Neuronal stem cell (in vitro differentiated cells): ENCODE results near the gene ASPRV1.

Source experiments
- DNase-seq: peaks from one replicate; pipeline ENCODE4 v3.0.0-alpha.2; 2013; ENCODE audit warnings: low spot score
- H2AFZ ChIP-seq: one replicate; pipeline ENCODE4 v1.6.1; 2013; ENCODE audit warnings: mild to moderate bottlenecking, low read length, inconsistent platforms
- H2AK5ac ChIP-seq: 2 replicates; pipeline ENCODE4 v1.6.1; 2013; ENCODE audit warnings: low read depth, mild to moderate bottlenecking, inconsistent platforms, low read length, moderate library complexity, mixed read lengths
- H2BK120ac ChIP-seq: 2 replicates; pipeline ENCODE4 v1.6.1; 2013; ENCODE audit warnings: low read depth, mild to moderate bottlenecking, inconsistent platforms, low read length, moderate library complexity, mixed read lengths
- H2BK12ac ChIP-seq: one replicate; pipeline ENCODE4 v1.6.1; 2013; ENCODE audit warnings: low read length, inconsistent platforms
- H2BK15ac ChIP-seq: 2 replicates; pipeline ENCODE4 v1.6.1; 2013; ENCODE audit warnings: mild to moderate bottlenecking, low read length, inconsistent platforms, mixed read lengths
- H2BK5ac ChIP-seq: one replicate; pipeline ENCODE4 v1.6.1; 2013; ENCODE audit warnings: inconsistent platforms, mild to moderate bottlenecking, low read length, moderate library complexity
- H3K14ac ChIP-seq: one replicate; pipeline ENCODE4 v1.6.1; 2013; ENCODE audit warnings: low read length, inconsistent platforms
- H3K18ac ChIP-seq: 2 replicates; pipeline ENCODE4 v1.6.1; 2013; ENCODE audit warnings: low read length, inconsistent platforms
- H3K23ac ChIP-seq: 2 replicates; pipeline ENCODE4 v1.6.1; 2013; ENCODE audit warnings: low read depth, mild to moderate bottlenecking, mixed read lengths, low read length, inconsistent platforms; ENCODE audit not compliant: poor library complexity
- H3K27ac ChIP-seq: replicated peaks from 3 replicates; pipeline ENCODE4 v1.5.1; 2013; ENCODE audit warnings: low read length, inconsistent platforms
- H3K27me3 ChIP-seq, 3 experiments: 2 replicates each; pipeline ENCODE4 v1.6.1; 2013; ENCODE audit warnings: low read length in 3 of 3, mild to moderate bottlenecking in 2 of 3, inconsistent platforms in 1 of 3, low read depth in 1 of 3, mixed read lengths in 1 of 3, moderate library complexity in 1 of 3; ENCODE audit not compliant: control insufficient read depth in 3 of 3, insufficient read depth in 3 of 3
- H3K36me3 ChIP-seq, 2 donors: replicated peaks in 1 of 2; 2 replicates each; pipeline ENCODE4 v1.6.1; 2013; ENCODE audit warnings: low read length in 2 of 2; ENCODE audit not compliant: control insufficient read depth in 2 of 2, insufficient read depth in 2 of 2
- H3K4ac ChIP-seq: 2 replicates; pipeline ENCODE4 v1.6.1; 2013; ENCODE audit warnings: inconsistent platforms, mild to moderate bottlenecking, low read length, moderate library complexity
- H3K4me1 ChIP-seq, 2 donors: 1 replicate in 1 of 2; 2 replicates in 1 of 2; pipeline ENCODE4 v1.6.1; 2013; ENCODE audit warnings: low read length in 2 of 2, low read depth in 1 of 2; ENCODE audit not compliant: control insufficient read depth in 2 of 2, insufficient read depth in 1 of 2
- H3K4me2 ChIP-seq: one replicate; pipeline ENCODE4 v1.6.1; 2013; ENCODE audit warnings: mild to moderate bottlenecking, low read length, inconsistent platforms; ENCODE audit not compliant: insufficient read depth, poor library complexity, severe bottlenecking
- H3K4me3 ChIP-seq, 2 donors: 2 replicates each; pipeline ENCODE4 v1.5.1; 2013; ENCODE audit warnings: low read length in 2 of 2, mild to moderate bottlenecking in 2 of 2, inconsistent platforms in 1 of 2, moderate library complexity in 1 of 2
- H3K79me1 ChIP-seq: one replicate; pipeline ENCODE4 v1.6.1; 2013; ENCODE audit warnings: low read depth, mild to moderate bottlenecking, inconsistent platforms, low read length, moderate library complexity
- H3K9ac ChIP-seq: one replicate; pipeline ENCODE4 v1.6.1; 2013; ENCODE audit warnings: mild to moderate bottlenecking, low read depth, low read length, inconsistent platforms; ENCODE audit not compliant: poor library complexity
- H3K9me3 ChIP-seq, 2 donors: replicated peaks in 1 of 2; 2 replicates each; pipeline versions ENCODE3 to v1.6.1; 2013; ENCODE audit warnings: low read length in 2 of 2, mild to moderate bottlenecking in 2 of 2, inconsistent platforms in 1 of 2, low read depth in 1 of 2, mixed read lengths in 1 of 2, moderate library complexity in 1 of 2; ENCODE audit not compliant: control insufficient read depth in 2 of 2, insufficient read depth in 1 of 2
- H4K8ac ChIP-seq: one replicate; pipeline ENCODE4 v1.6.1; 2013; ENCODE audit warnings: low read depth, mild to moderate bottlenecking, inconsistent platforms, low read length, moderate library complexity
- H4K91ac ChIP-seq: one replicate; pipeline ENCODE4 v1.6.1; 2013; ENCODE audit warnings: low read length, low read depth, mild to moderate bottlenecking, inconsistent platforms; ENCODE audit not compliant: poor library complexity
- WGBS, 2 donors: extraction: QIAGEN DNeasy Blood & Tissue Kit; methylation state at CpG; one replicate each; pipeline ENCODE4 v1.1.7; 2013; ENCODE audit warnings: missing lambda C conversion rate in 2 of 2, mixed read lengths in 1 of 2; ENCODE audit not compliant: insufficient read length in 2 of 2, insufficient replicate concordance in 1 of 2; ENCODE audit errors: extremely low coverage in 2 of 2; 5-methylcytosine and 5-hydroxymethylcytosine counted together

The ASPRV1 gene

GRCh38 chr2:69965756-69966445 lies 4.5 kb upstream of the ASPRV1 start:
- H3K79me1 ChIP-seq = peaks cover 1% of the 10 kb centered on the region
- no peak overlapping the region for H2BK5ac ChIP-seq
- no peak for DNase-seq
- peak overlapping the region; percentile 73 for H3K14ac ChIP-seq
- no peak overlapping the region for H4K8ac ChIP-seq
- H3K27ac ChIP-seq = no peak overlapping the region
- H3K36me3 ChIP-seq = no peaks in the 10 kb centered on the region
- peak overlapping the region in 1 of 2 donors; percentile 52 for H3K4me3 ChIP-seq
- H2AFZ ChIP-seq = no peak overlapping the region
- peak overlapping the region; percentile 74 for H2AK5ac ChIP-seq
- peak overlapping the region; percentile 70 for H3K23ac ChIP-seq
- peak overlapping the region; percentile 80 for H3K4ac ChIP-seq
- peak overlapping the region; percentile 61 for H2BK120ac ChIP-seq
- no peak overlapping the region for H4K91ac ChIP-seq
- no peak overlapping the region for H2BK12ac ChIP-seq
- H3K27me3 ChIP-seq = peaks cover 0 to 2% (median 0%) of the 10 kb centered on the region in 3 experiments
- peaks cover 0 to 2% of the 10 kb centered on the region in 2 donors for H3K9me3 ChIP-seq
- no peak overlapping the region for H2BK15ac ChIP-seq
- peaks cover 6 to 8% of the 10 kb centered on the region in 2 donors for H3K4me1 ChIP-seq
- no peak overlapping the region for H3K4me2 ChIP-seq
- peak overlapping the region; percentile 29 for H3K18ac ChIP-seq
- no CpG with 5 or more reads among the region's 8 CpGs for WGBS, 2 donors
- H3K9ac ChIP-seq = no peak overlapping the region

- no peak overlapping the region for H3K18ac ChIP-seq
- H4K8ac ChIP-seq = no peak overlapping the region
- no peaks in the 10 kb centered on the region for H3K79me1 ChIP-seq
- peaks cover 0 to 2% of the 10 kb centered on the region in 2 donors for H3K9me3 ChIP-seq
- peak overlapping the region; percentile 40 for H2AK5ac ChIP-seq
- no peak overlapping the region for H3K9ac ChIP-seq
- no peak overlapping the region for H3K23ac ChIP-seq
- H3K27me3 ChIP-seq = peaks cover 0 to 2% (median 0%) of the 10 kb centered on the region in 3 experiments
- no peaks in the 10 kb centered on the region for H3K36me3 ChIP-seq
- H3K27ac ChIP-seq = no peak overlapping the region
- H2BK12ac ChIP-seq = no peak overlapping the region
- no peak overlapping the region for H3K4me3 ChIP-seq
- no peak for DNase-seq
- H2BK15ac ChIP-seq = no peak overlapping the region
- no peak overlapping the region for H3K4me2 ChIP-seq
- no peak overlapping the region for H3K4ac ChIP-seq
- H2BK120ac ChIP-seq = no peak overlapping the region
- WGBS, 2 donors = no CpG with 5 or more reads among the region's 7 CpGs
- no peak overlapping the region for H2AFZ ChIP-seq
- no peak overlapping the region for H2BK5ac ChIP-seq
- H3K14ac ChIP-seq = no peak overlapping the region
- H4K91ac ChIP-seq = no peak overlapping the region
- H3K4me1 ChIP-seq = peaks cover 4 to 8% of the 10 kb centered on the region in 2 donors
Observed at GRCh38 chr2:69964353-69964841, 3.0 kb upstream of the ASPRV1 start.

GRCh38 chr2:69962986-69963730 lies 1.7 kb upstream of the ASPRV1 start:
- Histone ChIP-seq H2AFZ (no peak overlapping the region), H3K18ac (no peak overlapping the region), H3K9ac (no peak overlapping the region), H3K9me3 (peaks cover 0 to 2% of the 10 kb centered on the region in 2 donors), H3K4me1 (peaks cover 4 to 8% of the 10 kb centered on the region in 2 donors), H2BK120ac (no peak overlapping the region), H4K8ac (no peak overlapping the region), H4K91ac (no peak overlapping the region), H2BK12ac (no peak overlapping the region), H3K4ac (no peak overlapping the region), H3K36me3 (no peaks in the 10 kb centered on the region), H3K27ac (no peak overlapping the region), H3K4me3 (no peak overlapping the region), H2BK15ac (no peak overlapping the region), H2BK5ac (no peak overlapping the region), H2AK5ac (no peak overlapping the region), H3K4me2 (no peak overlapping the region), H3K23ac (no peak overlapping the region), H3K14ac (peak overlapping the region; percentile 5), H3K79me1 (no peaks in the 10 kb centered on the region), H3K27me3 (peaks cover 0 to 2% (median 0%) of the 10 kb centered on the region in 3 experiments)
- no CpG with 5 or more reads among the region's 8 CpGs for WGBS, 2 donors
- DNase-seq = no peak

- peak overlapping the region; percentile 3 for H3K18ac ChIP-seq
- no peak overlapping the region for H4K8ac ChIP-seq
- H3K79me1 ChIP-seq = no peaks in the 10 kb centered on the region
- DNase-seq = no peak
- H2AFZ ChIP-seq = no peak overlapping the region
- no CpG with 5 or more reads among the region's 6 CpGs for WGBS, 2 donors
- H3K27ac ChIP-seq = no peak overlapping the region
- H3K27me3 ChIP-seq = no peaks in the 10 kb centered on the region
- H3K14ac ChIP-seq = no peak overlapping the region
- no peak overlapping the region for H3K4me2 ChIP-seq
- no peak overlapping the region for H4K91ac ChIP-seq
- H3K36me3 ChIP-seq = no peaks in the 10 kb centered on the region
- no peak overlapping the region for H3K4me3 ChIP-seq
- peaks cover 0 to 2% of the 10 kb centered on the region in 2 donors for H3K9me3 ChIP-seq
- no peak overlapping the region for H2BK12ac ChIP-seq
- H2BK5ac ChIP-seq = no peak overlapping the region
- no peak overlapping the region for H3K23ac ChIP-seq
- H2AK5ac ChIP-seq = peak overlapping the region; percentile 69
- H3K4me1 ChIP-seq = peaks cover 4 to 8% of the 10 kb centered on the region in 2 donors
- peak overlapping the region; percentile 51 for H2BK15ac ChIP-seq
- H2BK120ac ChIP-seq = no peak overlapping the region
- H3K9ac ChIP-seq = no peak overlapping the region
- H3K4ac ChIP-seq = peak overlapping the region; percentile 37
Observed at GRCh38 chr2:69960821-69961220, 610 bp downstream of the ASPRV1 start.
